ENCODE data around the gene PMFBP1. TPM values are rescaled to one million over a fixed set of nuclear protein-coding genes. Genes with fewer than 3 reads are reported as not detected.

PMFBP1 gene
- total RNA-seq: 1 to 10 TPM; 2.0 to 4.4 TPM

DNA sequence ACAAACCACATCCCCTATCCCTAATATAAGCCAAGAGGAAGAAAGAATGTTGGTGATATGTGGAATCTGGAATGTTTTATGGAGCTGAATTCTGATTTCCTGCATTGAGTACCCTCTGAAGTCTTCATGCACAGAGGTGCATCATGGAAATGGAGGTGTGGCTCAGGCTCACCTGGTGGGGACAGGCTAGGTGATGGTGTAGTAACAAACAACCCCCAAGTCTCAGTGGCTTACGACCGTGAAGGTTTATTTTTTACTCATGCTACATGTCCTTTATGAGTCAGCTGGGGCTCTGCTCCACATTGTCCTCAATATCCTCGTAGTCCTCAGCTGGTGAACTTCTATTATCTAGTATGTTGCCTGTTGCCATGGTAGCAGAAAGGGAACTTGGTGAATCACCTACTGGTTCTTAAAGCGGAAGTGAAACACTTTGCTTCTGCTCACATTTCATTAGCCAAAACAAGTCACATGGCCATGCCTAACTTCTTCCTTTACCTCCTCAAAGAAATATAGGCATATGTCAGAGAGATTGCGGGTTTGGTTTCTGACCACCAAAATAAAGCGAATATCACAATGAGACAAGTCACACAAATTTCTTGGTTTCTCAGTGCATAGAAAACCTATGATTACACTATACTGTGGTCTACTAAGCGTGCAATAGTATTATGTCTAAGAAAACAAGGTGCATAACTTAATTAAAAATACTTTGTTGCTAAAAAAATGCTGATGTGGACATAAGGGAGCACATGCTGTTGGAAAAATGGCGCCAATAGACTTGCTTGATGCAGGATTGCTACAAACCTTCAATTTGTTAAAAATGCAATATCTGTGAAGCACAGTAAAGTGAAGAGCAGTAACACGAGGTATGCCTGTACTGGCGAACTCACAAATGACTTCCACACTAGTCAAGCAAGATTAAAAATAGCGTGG is at the start of gene PMFBP1:
Gene PMFBP1, minus strand, starts transcription at position 51 of the 930 bp plus-strand sequence. CDS start 947 bp downstream, outside the sequence.
- peak in 3 of 4 donors; percentile 11 to 78 (median 26) for DNase-seq
- Histone ChIP-seq H3K36me3 (replicated peaks in 1 of 2; ENCODE audit: insufficient read depth in 1 of 2, low read depth in 2 of 2) (no peaks in the 10 kb centered on the region), H3K9me3 (no peaks in the 10 kb centered on the region), H3K27ac (peak within 1 kb of the TSS in 1 of 4 donors; percentile 13), H3K27me3 (no peaks in the 10 kb centered on the region), H3K4me3 (no peak within 1 kb of the TSS), H3K4me1 (no peaks in the 10 kb centered on the region)
- ATAC-seq: peak; percentile 38
- no peak for TF ChIP-seq CTCF (IDR thresholded peaks at IDR 0.05)
- TF ChIP-seq POLR2A (IDR thresholded peaks at IDR 0.05): no peak
- 75 to 81% methylated on average over 11 of the region's 11 CpGs for WGBS, 2 donors
- intact Hi-C loops (cut with DNase I): no loop called here

DNA sequence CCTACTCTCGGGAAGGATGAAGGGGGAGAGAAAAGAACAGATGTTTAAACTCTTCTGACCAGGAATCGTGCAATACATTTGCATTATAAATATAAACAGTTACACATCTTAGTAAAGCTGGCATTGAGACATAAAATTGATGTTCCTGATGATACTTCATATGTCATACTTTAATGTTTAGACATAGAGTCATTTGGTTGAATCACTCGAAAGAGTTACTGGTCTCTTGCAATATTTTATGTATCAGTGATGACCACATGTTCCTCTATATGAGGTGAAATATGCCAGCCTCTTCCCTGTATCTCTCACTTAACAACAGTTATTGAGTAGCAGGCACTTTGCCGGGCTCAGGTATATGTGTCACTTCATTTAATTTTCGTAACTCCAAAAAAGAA is 49.7 kb upstream of the PMFBP1 start:
- Histone ChIP-seq H3K27me3 (no peaks in the 10 kb centered on the region), H3K4me1 (peaks cover 33% of the 10 kb centered on the region), H3K27ac (no peak overlapping the region), H3K9me3 (no peaks in the 10 kb centered on the region), H3K36me3 (replicated peaks in 1 of 2; ENCODE audit: insufficient read depth in 1 of 2, low read depth in 2 of 2) (no peaks in the 10 kb centered on the region), H3K4me3 (no peak overlapping the region)
- ATAC-seq (no peak), DNase-seq (no peak)
- intact Hi-C loops (cut with DNase I): no loop called here
- 59 to 63% methylated on average over 5 of the region's 5 CpGs for WGBS, 2 donors
- no peak for TF ChIP-seq CTCF (IDR thresholded peaks at IDR 0.05)
- TF ChIP-seq POLR2A (IDR thresholded peaks at IDR 0.05): no peak

DNA sequence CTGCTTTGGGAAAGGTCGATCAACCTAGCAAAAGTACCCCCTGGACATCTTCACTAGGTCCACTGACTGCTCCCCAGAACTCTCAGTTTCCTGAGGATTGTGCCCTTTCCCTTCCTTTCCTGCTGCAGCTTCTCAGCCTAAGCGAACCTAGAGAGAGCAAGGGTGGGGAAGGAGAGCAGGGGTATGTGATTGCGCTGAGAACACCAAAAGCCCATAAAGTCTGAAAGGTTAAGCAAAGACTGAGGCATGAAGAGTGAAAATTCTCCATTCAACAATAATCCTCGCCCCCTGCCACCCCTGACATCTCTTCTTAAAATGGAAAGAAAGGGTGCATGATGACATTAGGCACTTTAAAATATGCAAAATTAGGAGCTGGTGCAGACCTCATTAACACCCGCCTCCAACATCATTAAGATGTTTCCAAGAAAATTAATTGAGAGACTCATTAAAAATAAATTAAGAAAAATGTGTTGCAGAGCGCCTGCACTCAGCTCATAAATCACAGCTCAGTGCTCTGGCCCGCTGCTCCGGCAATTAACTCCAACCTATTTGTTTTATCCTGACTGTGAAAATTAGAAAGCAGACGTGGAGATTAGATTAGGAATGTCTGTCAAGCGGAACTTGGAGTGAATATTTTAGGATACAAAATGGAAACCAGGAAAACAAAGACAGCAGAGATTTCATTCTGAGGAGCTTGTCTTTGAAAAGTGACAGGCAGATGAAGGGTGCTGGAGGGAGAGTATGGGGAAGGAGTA is 49.1 kb upstream of the PMFBP1 start:
- Histone ChIP-seq H3K27ac (no peak overlapping the region), H3K9me3 (no peaks in the 10 kb centered on the region), H3K27me3 (no peaks in the 10 kb centered on the region), H3K36me3 (replicated peaks in 1 of 2; ENCODE audit: insufficient read depth in 1 of 2, low read depth in 2 of 2) (no peaks in the 10 kb centered on the region), H3K4me1 (peaks cover 33% of the 10 kb centered on the region), H3K4me3 (no peak overlapping the region)
- WGBS, 2 donors: 54 to 61% methylated on average over 10 of the region's 10 CpGs
- DNase-seq (no peak), ATAC-seq (no peak)
- TF ChIP-seq CTCF (IDR thresholded peaks at IDR 0.05): no peak
- TF ChIP-seq POLR2A (IDR thresholded peaks at IDR 0.05): no peak
- intact Hi-C loops (cut with DNase I): no loop called here

DNA sequence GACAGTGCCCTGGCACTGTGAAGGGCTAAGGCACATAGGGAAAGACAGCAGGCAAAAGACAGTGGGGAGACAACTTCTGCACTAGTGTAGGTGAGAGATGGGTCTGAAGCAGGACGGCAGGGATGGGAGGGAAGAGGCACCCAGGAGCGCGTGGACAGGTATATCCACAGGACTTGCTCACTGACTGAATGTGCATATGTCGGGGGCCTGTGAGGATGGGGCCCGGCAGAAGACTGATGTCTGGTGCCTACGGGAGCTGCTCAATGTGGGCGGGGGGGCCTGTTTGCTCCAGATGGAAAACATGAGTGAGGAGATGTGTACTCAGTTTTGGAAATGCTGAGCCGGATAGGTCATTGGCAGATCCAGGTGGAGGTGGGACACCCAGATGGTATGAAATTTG is 47.3 kb upstream of the PMFBP1 start:
- WGBS, 2 donors: 87 to 95% methylated on average over 8 of the region's 8 CpGs
- Histone ChIP-seq H3K27me3 (no peaks in the 10 kb centered on the region), H3K36me3 (replicated peaks in 1 of 2; ENCODE audit: insufficient read depth in 1 of 2, low read depth in 2 of 2) (no peaks in the 10 kb centered on the region), H3K4me3 (no peak overlapping the region), H3K27ac (no peak overlapping the region), H3K4me1 (peaks cover 23% of the 10 kb centered on the region), H3K9me3 (no peaks in the 10 kb centered on the region)
- no peak for TF ChIP-seq CTCF (IDR thresholded peaks at IDR 0.05)
- TF ChIP-seq POLR2A (IDR thresholded peaks at IDR 0.05): no peak
- ATAC-seq (no peak), DNase-seq (no peak)
- intact Hi-C loops (cut with DNase I): no loop called here
